GM12878 (cell line): ENCODE results near the gene MYOM3. TPM values are rescaled to one million over a fixed set of nuclear protein-coding genes. Genes with fewer than 3 reads are reported as not detected.

Experiments used
- ATAC-seq: fragments of 200-7000 bp; cut with Tn5 transposase; 3 replicates; pipeline ENCODE4 v1.9.1; 2020; ENCODE audit warnings: mild to moderate bottlenecking, moderate library complexity
- BruUV-seq: library from RNA; stranded (reverse); fragments of 400-500 nt; replicated peaks from 2 replicates; lab custom pipeline; 2021; lab: Mats Ljungman, UMichigan
- CTCF ChIA-PET: fragments of 300-600 bp; sonication (Branson Sonifier 250); formaldehyde crosslinking; extraction: SDS; loops from one replicate; lab custom pipeline; 2021; ENCODE audit warnings: inconsistent platforms; lab: Yijun Ruan, JAX
- POLR2A ChIA-PET: fragments of 350-600 bp; formaldehyde crosslinking; extraction: SDS; loops from one replicate; lab custom pipeline; 2021; ENCODE audit warnings: inconsistent platforms; lab: Charles Lee
- RAD21 ChIA-PET: fragments of 300-600 bp; sonication (Branson Sonifier 250); formaldehyde crosslinking; loops from one replicate; lab custom pipeline; 2023; ENCODE audit warnings: antibody characterized with exemption; ENCODE audit not compliant: unreplicated experiment; lab: Charles Lee
- SMC1A ChIA-PET: fragments of 300-600 bp; sonication (Branson Sonifier 250); formaldehyde crosslinking; loops from one replicate; lab custom pipeline; 2023; ENCODE audit not compliant: unreplicated experiment, uncharacterized antibody; lab: Charles Lee
- DNase-seq: peaks from one replicate; pipeline ENCODE4 v3.0.0-alpha.2; 2011; ENCODE audit warnings: low read depth, low spot score
- FAIRE-seq: peaks from 3 replicates; lab custom pipeline; 2011; peaks lifted over from hg19 to GRCh38; lab: Jason Lieb, UNC
- H2AFZ ChIP-seq: 2 replicates; pipeline ENCODE4 v1.6.0; 2011; ENCODE audit warnings: low read depth, low read length, control low read depth; ENCODE audit not compliant: control insufficient read depth
- H3K27ac ChIP-seq: 2 replicates; pipeline ENCODE4 v1.5.1; 2011; ENCODE audit warnings: control low read depth; ENCODE audit not compliant: control insufficient read depth, insufficient read depth
- H3K27me3 ChIP-seq, 2 experiments: replicated peaks in 1 of 2; 2 replicates each; pipeline versions ENCODE4 v1.6.0 to v1.6.1; 2011; ENCODE audit warnings: low read length in 1 of 2; ENCODE audit not compliant: control insufficient read depth in 2 of 2, insufficient read depth in 2 of 2
- H3K36me3 ChIP-seq, 2 experiments: 2 replicates each; pipeline ENCODE4 v1.5.1; 2011; ENCODE audit warnings: low read length in 1 of 2; ENCODE audit not compliant: control insufficient read depth in 2 of 2, insufficient read depth in 2 of 2
- H3K4me1 ChIP-seq: 2 replicates; pipeline ENCODE4 v1.6.1; 2011; ENCODE audit warnings: mild to moderate bottlenecking, low read length, moderate library complexity, mixed read lengths; ENCODE audit not compliant: control insufficient read depth, insufficient read depth
- H3K4me2 ChIP-seq: 2 replicates; pipeline ENCODE4 v1.6.0; 2011; ENCODE audit warnings: control low read depth; ENCODE audit not compliant: control insufficient read depth, insufficient read depth
- H3K4me3 ChIP-seq: fragments of 200-600 bp; sonication (generic); 2 replicates; pipeline ENCODE4 v1.5.1; 2016
- H3K79me2 ChIP-seq: 2 replicates; pipeline ENCODE4 v1.6.0; 2011; ENCODE audit warnings: low read length; ENCODE audit not compliant: control insufficient read depth, insufficient read depth
- H3K9ac ChIP-seq: 2 replicates; pipeline ENCODE4 v1.8.0; 2011; ENCODE audit warnings: low read length, control low read depth, mixed read lengths; ENCODE audit not compliant: control insufficient read depth, insufficient read depth
- H3K9me3 ChIP-seq: replicated peaks from 3 replicates; pipeline ENCODE4 v1.5.1; 2011; ENCODE audit warnings: mild to moderate bottlenecking, low read length; ENCODE audit not compliant: control insufficient read depth, insufficient read depth
- H4K20me1 ChIP-seq: 2 replicates; pipeline ENCODE4 v1.6.0; 2011; ENCODE audit not compliant: control insufficient read depth, insufficient read depth
- ATF7 ChIP-seq: fragments of 450-650 bp; IDR thresholded peaks from 2 replicates; pipeline ENCODE4 v1.6.1; 2016; ENCODE audit warnings: low read depth, mild to moderate bottlenecking
- CREB1 ChIP-seq: IDR thresholded peaks from 2 replicates; pipeline ENCODE4 v1.6.1; 2012; ENCODE audit warnings: low read depth, mild to moderate bottlenecking, inconsistent platforms
- GABPA ChIP-seq: IDR thresholded peaks from 2 replicates; pipeline ENCODE4 v1.6.1; 2014; ENCODE audit warnings: antibody characterized with exemption, low read depth, mild to moderate bottlenecking, inconsistent platforms
- GATAD2B ChIP-seq: fragments of 450-650 bp; conservative IDR thresholded peaks from 2 replicates; pipeline ENCODE4 v1.6.1; 2017; ENCODE audit warnings: low read depth, mild to moderate bottlenecking, moderate library complexity
- MTA2 ChIP-seq: fragments of 450-650 bp; IDR thresholded peaks from 2 replicates; pipeline ENCODE4 v1.6.1; 2016; ENCODE audit warnings: low read depth, mild to moderate bottlenecking, moderate library complexity
- NFXL1 ChIP-seq: fragments of 450-650 bp; IDR thresholded peaks from 2 replicates; pipeline ENCODE4 v1.6.1; 2017; ENCODE audit warnings: antibody characterized with exemption, mild to moderate bottlenecking, borderline replicate concordance
- NR2F1 ChIP-seq: fragments of 450-650 bp; conservative IDR thresholded peaks from 2 replicates; pipeline ENCODE4 v1.6.1; 2017; ENCODE audit warnings: mild to moderate bottlenecking
- PAX8 ChIP-seq: fragments of 450-650 bp; IDR thresholded peaks from 2 replicates; pipeline ENCODE4 v1.6.1; 2017; ENCODE audit warnings: mild to moderate bottlenecking, moderate library complexity
- WRNIP1 ChIP-seq: IDR thresholded peaks from 2 replicates; pipeline ENCODE4 v1.6.1; 2011; ENCODE audit warnings: low read depth, low read length, improper control_type of control experiment, borderline replicate concordance
- WGBS: methylation state at CpG from one replicate; pipeline ENCODE4 v1.1.6; 2016; ENCODE audit warnings: low lambda C conversion rate; ENCODE audit not compliant: insufficient replicate concordance, insufficient coverage; ENCODE audit errors: missing lambda C conversion rate; 5-methylcytosine and 5-hydroxymethylcytosine counted together
- in situ Hi-C: fragments of 300-500 bp; cut with MboI; formaldehyde crosslinking; loops from 9 replicates; pipeline ENCODE4 v1.14.3; 2018; ENCODE audit warnings: mixed read lengths
- intact Hi-C: fragments of 100-400 bp; cut with micrococcal nuclease; formaldehyde crosslinking; loops from one replicate; pipeline ENCODE4 v1.14.2; 2022; ENCODE audit not compliant: unreplicated experiment
- polyA plus RNA-seq, 11 experiments: library from polyadenylated mRNA; depleted of rRNA in 4 of 11; unstranded in 6 of 11; stranded (reverse) in 5 of 11; fragments of >200 nt; fragmentation: Nextera tagmentation in 4 of 11; fragmentation: Illumina TruSeq in 1 of 11; extraction: Ambion mirVana in 4 of 11; extraction: Trizol in 1 of 11; gene quantifications; 1 replicate in 1 of 11; 2 replicates in 10 of 11; pipeline versions ENCODE4 v1.2.1 to v1.2.3, GENCODE V29; 2011 to 2016; ENCODE audit warnings: inconsistent platforms in 2 of 11, missing spikeins in 2 of 11, low read depth in 1 of 11
- total RNA-seq, 4 experiments: library from RNA; depleted of rRNA in 3 of 4; stranded (reverse); fragments of >200 nt in 3 of 4; fragmentation: Illumina TruSeq in 1 of 4; extraction: Trizol in 1 of 4; gene quantifications; 2 replicates each; pipeline versions ENCODE4 v1.2.1 to v1.2.3, GENCODE V29; 2013 to 2021

Gene MYOM3
- total and polyA plus RNA-seq, 10 of the 15 experiments (the other 5 are each of a cell fraction or from before 2014, with no cell fraction given), result 0.06 TPM; not detected in 9

DNA sequence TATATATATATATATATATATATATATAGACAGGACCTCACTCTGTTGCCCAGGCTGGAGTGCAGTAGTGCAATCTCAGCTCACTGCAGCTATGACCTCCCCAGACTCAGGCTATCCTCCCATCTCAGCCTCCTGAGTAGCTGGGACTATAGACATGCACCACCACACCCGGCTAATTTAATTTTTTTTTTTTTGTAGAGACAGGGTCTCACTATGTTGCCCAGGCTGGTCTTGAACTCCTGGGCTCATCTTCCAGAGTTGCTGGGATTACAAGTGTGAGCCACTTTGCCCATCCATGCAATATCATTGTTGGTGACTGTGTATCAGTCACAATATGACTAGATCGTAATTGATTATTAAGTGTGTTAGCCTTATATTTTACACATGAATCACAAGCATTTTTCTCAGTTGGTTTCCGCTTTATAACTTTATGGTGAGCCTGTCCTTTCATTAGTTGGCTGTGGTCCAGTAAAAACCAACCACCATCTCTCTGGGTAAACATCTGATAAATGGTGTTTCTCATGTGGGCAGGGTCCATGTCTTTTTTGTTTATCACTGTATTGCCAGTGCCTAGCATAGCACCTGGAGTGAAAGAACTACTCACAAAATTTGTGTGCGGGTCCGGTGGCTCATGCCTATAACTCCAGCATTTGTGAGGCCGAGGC, 63.6 kb downstream of the MYOM3 start:
- Histone ChIP-seq H3K79me2 (no peaks in the 10 kb centered on the region), H4K20me1 (no peaks in the 10 kb centered on the region), H2AFZ (no peak overlapping the region), H3K27me3 (no peaks in the 10 kb centered on the region), H3K4me1 (no peaks in the 10 kb centered on the region), H3K9me3 (no peaks in the 10 kb centered on the region), H3K9ac (no peak overlapping the region), H3K27ac (no peak overlapping the region), H3K36me3 (no peaks in the 10 kb centered on the region), H3K4me2 (no peak overlapping the region), H3K4me3 (no peak overlapping the region)
- in situ Hi-C loops, result no loop called here
- SMC1A ChIA-PET, result no interaction called here
- intact Hi-C loops, result no loop called here
- DNase-seq, result no peak
- RAD21 ChIA-PET, result no interaction called here
- CTCF ChIA-PET, result no interaction called here
- FAIRE-seq, result no peak
- ATAC-seq, result no peak
- 85% methylated on average over 6 of the region's 6 CpGs for WGBS
- TF ChIP-seq MTA2 (no peak), GABPA (no peak), NR2F1 (no peak), GATAD2B (no peak), WRNIP1 (no peak), NFXL1 (no peak), ATF7 (no peak), CREB1 (no peak), PAX8 (no peak)
- POLR2A ChIA-PET, result no interaction called here
- no TSS peak for BruUV-seq
